GM21723 (cell line): Measurements from ENCODE around the gene FNDC5.
"Not testable (repeated sequence)": the region's sequence is repeated elsewhere in the genome, so short reads cannot be mapped to it uniquely, and the experiment has no call there.

ENCODE experiments used
- ATAC-seq: cut with Tn5 transposase; IDR thresholded peaks from one replicate; pipeline ENCODE4 v1.9.1; 2021; ENCODE audit warnings: mild to moderate bottlenecking, moderate library complexity; ENCODE audit not compliant: unreplicated experiment

The FNDC5 gene

GRCh38 chr1:32870615-32871363 is at the start of gene FNDC5:
Gene FNDC5 (minus strand): TSS chr1:32870912.
- no peak for ATAC-seq

DNA sequence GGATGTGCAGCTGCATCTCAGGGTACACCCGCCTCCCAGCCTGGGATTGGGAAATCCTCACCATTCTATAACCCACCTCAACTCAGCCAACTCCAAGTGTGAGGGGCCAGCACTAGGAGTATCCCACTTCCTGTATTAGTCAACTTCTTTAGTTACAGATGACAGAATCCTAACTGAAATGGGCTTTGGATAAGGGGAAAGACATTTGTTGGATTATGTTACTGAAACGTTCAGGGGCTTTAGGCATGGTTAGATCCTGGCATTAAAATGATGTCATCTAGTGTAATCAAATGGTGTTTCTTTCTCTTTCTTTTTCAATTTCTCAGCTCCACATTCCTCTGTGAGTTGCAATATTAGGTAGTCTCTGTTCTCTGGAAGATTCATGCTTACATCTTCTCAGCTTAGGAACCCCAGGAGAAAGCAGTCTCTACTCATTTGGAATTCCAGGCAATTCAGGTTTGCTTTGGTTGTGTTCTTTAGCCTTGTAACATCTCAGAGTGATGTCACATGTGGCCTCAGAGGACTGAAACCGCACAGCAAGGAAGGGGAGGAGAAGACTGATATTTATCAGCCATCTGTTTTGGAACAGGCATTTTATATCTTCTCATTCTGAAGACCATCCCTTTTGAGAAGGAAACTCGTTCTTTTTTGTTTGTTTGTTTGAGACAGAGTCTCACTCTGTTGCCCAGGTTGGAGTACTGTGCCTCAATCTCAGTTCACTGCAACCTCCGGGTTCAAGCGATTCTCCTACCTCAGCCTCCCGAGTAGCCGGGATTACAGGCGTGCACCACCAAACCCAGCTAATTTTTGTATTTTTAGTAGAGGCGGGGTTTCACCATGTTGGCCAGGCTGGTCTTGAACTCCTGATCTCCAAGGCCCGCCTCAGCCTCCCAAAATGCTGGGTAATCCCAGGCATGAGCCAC is 49.4 kb upstream of the FNDC5 start:
- no peak for ATAC-seq

DNA sequence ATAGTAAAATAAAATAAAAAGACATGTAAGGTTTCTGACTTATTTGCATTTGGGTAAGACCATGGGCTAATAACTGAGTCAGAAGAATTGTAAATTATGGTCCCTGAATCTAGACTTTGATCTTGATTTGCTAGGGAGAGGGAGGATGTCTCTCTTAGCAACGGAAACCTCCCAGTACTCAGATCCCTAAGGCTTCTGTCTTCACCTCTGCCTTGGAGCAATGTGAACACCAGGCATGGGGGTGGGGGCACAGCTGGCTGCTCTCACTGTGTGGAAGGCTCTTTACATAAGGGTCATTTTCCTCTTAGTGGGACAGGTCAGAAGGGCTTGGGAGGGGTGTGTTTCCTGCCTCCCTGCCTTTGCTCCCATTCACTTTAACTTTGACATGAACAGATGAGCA is 47.5 kb upstream of the FNDC5 start:
- ATAC-seq, result no peak

DNA sequence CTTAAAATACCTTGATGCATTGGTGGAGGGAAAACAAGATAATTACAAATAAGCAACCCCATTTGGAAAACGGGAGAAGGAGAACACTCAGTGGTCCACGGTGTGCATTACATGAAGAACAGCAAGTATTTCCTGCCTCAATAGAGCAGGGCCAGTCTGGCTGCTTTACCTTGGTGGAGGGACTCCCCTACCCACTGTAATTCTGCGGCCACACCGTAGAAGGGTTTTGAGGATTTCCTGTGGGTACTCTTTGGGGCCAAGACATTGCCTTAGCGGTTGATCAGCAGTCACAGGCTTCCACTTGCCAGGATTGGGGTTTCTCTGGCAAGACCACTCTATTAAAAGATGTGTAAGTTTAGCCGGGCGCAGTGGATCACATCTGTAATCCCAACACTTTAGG is 46.8 kb upstream of the FNDC5 start:
- no peak for ATAC-seq

DNA sequence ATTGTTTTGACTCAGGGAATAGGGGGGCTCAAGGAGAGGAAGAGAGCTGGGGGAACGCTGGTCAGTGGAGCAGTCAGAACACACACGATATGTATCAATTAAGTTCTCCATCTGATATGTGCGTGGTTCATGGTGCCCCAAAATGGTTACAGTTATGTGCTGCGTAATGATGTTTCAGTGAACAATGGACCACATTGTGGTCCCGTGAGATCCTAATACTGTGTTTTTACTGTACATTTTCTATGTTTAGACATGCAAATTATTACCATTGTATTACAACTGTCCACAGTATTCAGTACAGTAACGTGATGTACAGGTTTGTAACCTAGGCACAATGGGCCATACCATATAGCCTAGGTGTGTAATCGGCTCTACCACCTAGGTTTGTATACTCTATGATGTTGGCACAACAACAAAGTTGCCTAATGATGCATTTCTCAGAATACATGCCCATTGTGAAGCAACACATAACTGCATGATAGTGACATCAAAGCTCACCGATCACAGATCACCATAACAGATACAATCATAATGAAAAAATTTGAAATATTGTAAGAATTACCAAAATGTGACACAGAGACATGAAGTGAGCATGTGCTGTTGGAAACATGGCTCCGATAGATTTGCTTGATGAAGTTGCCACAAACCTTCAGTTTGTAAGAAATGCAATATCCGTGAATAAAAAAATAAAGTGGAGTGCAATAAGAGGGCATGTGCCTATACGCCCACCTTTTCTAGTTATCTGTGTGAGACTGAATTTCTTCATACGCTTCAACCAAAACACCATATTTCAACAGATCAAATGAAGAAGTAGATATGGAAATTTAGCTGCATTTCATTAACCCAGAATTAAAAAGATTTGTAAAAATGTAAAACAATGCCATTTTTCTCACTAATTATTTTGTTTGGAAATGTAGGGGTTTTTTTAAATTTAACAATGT is 45.3 kb upstream of the FNDC5 start:
- ATAC-seq, result no peak

DNA sequence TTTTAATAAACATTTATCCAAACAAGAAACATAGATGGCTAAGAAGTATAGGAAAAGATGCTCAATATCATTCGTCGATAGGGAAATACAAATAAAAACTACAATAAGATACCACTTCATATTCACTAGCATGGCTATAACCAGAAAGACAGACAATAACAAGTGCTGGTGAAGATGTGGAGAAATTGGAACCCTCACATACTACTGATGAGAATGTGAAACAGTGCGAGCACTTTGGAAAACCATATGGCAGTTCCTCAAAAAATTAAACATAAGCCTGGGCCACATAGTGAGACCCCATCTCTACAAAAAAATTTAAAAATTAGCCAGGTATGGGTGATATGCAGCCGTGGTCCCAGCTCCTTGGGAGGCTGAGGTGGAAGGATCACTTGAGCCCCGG is 39.6 kb upstream of the FNDC5 start:
- no peak for ATAC-seq

- no peak for ATAC-seq
These were observed 36.7 kb upstream of the FNDC5 start for GRCh38 chr1:32907435-32907834.

DNA sequence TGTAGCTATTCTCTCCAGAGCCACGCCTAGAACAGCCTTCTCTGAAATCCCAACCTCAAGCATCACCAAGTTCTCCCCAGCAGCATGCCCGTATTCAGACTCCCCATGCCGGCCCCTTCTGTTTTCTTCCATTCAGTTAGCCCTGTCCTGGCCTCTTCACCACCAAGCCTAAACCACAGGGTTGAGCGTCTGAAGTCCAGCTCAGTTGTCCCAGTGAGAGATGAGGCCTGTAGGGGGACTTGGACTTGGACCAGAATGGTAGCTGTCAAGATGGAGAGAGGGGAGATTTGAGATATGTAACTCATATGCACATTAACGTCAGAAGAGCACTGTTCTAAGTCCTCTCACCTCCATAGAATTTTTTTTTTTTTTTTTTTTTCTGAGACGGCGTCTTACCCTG is 35.9 kb upstream of the FNDC5 start:
- ATAC-seq, result no peak

DNA sequence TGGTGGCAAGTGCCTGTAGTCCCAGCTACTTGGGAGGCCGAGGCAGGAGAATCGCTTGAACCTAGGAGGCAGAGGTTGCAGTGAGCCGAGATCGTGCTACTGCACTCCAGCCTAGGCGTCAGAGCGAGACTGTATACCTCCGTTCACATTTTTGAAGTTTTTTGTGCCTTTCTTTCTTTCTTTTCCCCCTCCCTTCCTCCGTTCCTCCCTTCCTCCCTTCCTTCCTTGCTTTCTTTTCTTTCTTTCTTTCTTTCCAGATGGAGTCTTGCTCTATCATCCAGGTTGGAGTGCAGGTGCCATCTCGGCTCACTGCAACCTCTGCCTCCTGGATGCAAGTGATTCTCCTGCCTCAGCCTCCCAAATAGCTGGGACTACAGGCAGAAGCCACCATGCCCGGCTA is 34.9 kb upstream of the FNDC5 start:
- not testable (repeated sequence) for ATAC-seq

- ATAC-seq, result no peak
These were observed 34.1 kb upstream of the FNDC5 start for GRCh38 chr1:32904797-32905196.

- ATAC-seq, result no peak
These were observed 33.5 kb upstream of the FNDC5 start for GRCh38 chr1:32903991-32904785.

- ATAC-seq, result no peak
These were observed 31.8 kb upstream of the FNDC5 start for GRCh38 chr1:32902535-32902920.

GRCh38 chr1:32901823-32902534 is 31.3 kb upstream of the FNDC5 start:
- no peak for ATAC-seq

DNA sequence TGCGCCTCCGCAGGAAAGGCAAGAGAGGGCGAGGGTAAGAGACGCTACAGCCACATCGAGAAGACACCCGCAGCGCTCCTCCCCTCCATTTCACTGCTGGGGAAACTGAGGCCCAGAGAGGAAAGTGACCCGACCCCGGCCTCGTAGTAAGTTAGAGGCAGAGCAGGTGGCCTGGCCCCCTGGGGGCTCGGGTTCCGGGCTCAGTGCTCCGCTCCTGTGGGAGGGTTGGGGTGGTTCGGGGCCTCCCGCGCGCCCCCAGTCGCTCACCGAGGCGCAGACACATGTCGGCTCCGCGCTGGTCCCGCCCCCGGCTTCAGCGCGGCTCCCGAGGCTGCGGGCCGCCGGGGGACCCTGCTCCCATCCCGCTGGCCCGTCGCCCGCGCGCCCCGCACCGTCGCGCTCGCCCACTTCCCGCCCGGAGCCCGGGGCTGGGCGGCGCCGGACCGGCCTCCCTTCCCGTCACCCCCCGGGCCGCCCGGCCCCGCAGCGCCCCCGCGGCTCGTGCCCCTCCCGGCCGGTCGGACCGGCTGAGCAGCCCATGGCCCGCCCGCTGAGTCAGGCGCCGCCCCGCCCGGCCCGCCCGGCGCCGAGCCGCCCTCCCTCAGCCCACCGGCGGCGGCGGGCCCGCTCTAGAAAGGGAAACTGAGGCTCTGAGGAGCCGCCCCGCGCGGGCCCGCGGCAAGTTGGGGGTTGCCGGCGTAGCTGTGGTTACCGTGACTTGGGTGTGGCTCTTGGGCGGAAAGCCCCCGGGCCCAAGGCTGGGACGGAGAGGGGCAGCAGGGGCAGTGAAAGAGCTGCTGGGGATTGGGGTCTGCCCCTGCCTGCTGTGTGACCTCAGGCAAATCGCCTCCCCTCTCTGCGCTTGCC is 30.5 kb upstream of the FNDC5 start, which contains the start of gene TMEM54:
TSS of gene TMEM54 (minus strand) at position 434 of the 867 bp plus-strand sequence. CDS start at position 283, 151 bp downstream.
- no peak for ATAC-seq

DNA sequence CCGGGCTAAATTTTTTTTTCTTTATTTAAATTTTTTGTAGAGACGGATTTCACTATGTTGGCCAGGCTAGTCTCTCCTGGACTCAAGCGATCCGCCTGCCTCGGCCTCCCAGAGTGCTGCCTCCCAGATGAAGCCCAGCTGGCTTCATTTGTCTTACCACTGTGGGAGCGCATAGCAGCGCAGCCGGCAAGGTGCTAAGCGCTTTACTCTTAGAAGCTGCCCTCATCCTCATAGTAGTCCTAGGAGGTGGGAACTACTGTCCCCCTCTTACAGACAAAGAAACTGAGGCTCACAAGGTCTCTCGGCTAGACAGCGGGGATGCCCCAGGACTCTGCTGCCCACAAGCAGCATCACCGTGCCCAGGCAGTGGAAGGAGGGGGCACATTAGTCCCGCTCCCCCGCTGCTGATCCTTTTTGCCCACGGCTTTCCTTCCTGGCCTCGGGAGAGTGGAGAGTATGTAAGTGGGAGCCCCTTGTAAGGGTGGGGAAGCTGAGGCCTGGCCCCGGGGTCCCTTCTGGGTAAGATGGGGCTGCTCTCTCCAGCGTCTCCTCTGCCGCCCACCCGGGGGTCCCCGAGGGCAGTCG is 29.8 kb upstream of the FNDC5 start:
- no peak for ATAC-seq

GRCh38 chr1:32899586-32900296 is 29.0 kb upstream of the FNDC5 start:
- ATAC-seq, result no peak

GRCh38 chr1:32898958-32899357 is 28.2 kb upstream of the FNDC5 start:
- ATAC-seq, result no peak
